Prostate gland (tissue), 2 donors: ENCODE results near the gene QSOX1.

Source experiments
- CTCF ChIP-seq, 4 experiments: fragments of 200-600 bp in 2 of 4; fragments of 450-650 bp in 2 of 4; sonication (generic) in 2 of 4; IDR thresholded peaks; 1 replicate in 3 of 4; 2 replicates in 1 of 4; pipeline ENCODE4 v1.5.1; 2016 to 2019; ENCODE audit warnings: antibody characterized with exemption in 4 of 4, mild to moderate bottlenecking in 2 of 4, moderate library complexity in 2 of 4
- POLR2A ChIP-seq: fragments of 450-650 bp; IDR thresholded peaks from one replicate; pipeline ENCODE4 v1.6.1; 2016; ENCODE audit warnings: antibody characterized with exemption, mild to moderate bottlenecking

DNA sequence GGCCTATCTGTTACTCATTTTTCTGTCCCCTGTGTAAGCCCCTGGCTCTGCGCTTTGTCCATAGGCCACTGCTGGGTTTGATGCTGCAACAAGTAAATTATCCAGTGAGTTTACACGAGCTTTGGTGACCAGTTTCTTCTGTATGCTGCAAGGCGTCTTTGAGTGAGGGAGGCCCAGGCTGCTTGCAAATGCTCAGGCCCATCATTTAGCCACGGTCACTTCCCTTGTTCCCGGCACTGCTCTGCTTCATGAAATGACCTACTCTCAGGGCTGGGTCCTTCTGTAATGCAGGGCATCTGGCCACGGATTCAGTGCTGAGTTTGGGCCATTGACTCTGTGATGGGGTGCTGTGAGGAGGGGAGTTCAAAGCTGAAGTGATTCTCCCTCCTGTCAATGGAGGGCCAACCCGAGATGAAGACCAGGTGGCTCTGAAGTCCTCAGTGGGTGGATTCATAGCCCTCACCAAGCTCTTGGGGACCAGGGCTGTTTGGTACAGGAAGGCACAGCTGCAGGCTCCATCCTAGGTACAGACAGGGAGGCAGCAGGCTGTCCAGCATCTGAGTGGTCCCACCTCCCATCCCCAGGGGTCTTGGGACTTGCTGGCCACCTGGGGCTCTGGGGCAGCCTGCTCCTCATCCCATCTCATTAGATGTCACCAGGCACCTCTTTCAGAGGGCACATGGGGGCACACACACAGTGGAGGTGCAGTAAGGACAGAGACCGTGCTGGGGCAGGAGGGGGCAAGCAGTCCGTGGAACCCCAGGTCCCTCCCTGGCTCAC, 97.0 kb downstream of the QSOX1 start:
- no peak for TF ChIP-seq CTCF (IDR thresholded peaks at IDR 0.05)
- TF ChIP-seq POLR2A: no peak
